Testis (tissue), 3 donors: Measurements from ENCODE around the gene TGM3. TPM values are rescaled to one million over a fixed set of nuclear protein-coding genes. Genes with fewer than 3 reads are reported as not detected.

Experiments
- DNase-seq: peaks from one replicate; pipeline ENCODE4 v3.0.0-alpha.2; 2019
- H3K27ac ChIP-seq, 2 donors: fragments of 200-600 bp; sonication (generic); one replicate each; pipeline ENCODE4 v1.5.1; 2019
- H3K27me3 ChIP-seq: fragments of 200-600 bp; sonication (generic); one replicate; pipeline ENCODE4 v1.5.1; 2019
- H3K36me3 ChIP-seq: fragments of 200-600 bp; sonication (generic); one replicate; pipeline ENCODE4 v1.5.1; 2017; ENCODE audit warnings: low read depth; ENCODE audit errors: missing control alignments
- H3K4me1 ChIP-seq: fragments of 200-600 bp; sonication (generic); one replicate; pipeline ENCODE4 v1.5.1; 2019
- H3K4me3 ChIP-seq, 2 donors: fragments of 200-600 bp; sonication (generic); one replicate each; pipeline ENCODE4 v1.5.1; 2017 to 2019
- H3K9me3 ChIP-seq: fragments of 200-600 bp; sonication (generic); one replicate; pipeline ENCODE4 v1.5.1; 2017
- CTCF ChIP-seq, 3 experiments: fragments of 450-650 bp in 2 of 3; fragments of 200-600 bp in 1 of 3; sonication (generic) in 1 of 3; IDR thresholded peaks; one replicate each; pipeline ENCODE4 v1.5.1; 2016 to 2019; ENCODE audit warnings: antibody characterized with exemption in 3 of 3, mild to moderate bottlenecking in 2 of 3, moderate library complexity in 1 of 3
- POLR2A ChIP-seq: fragments of 450-650 bp; IDR thresholded peaks from one replicate; pipeline ENCODE4 v1.6.1; 2017; ENCODE audit warnings: antibody characterized with exemption, mild to moderate bottlenecking, moderate library complexity
- WGBS, 2 donors: methylation state at CpG; one replicate each; pipeline ENCODE4 v1.1.5; 2018; 5-methylcytosine and 5-hydroxymethylcytosine counted together
- intact Hi-C: fragments of 100-400 bp; cut with DNase I; formaldehyde crosslinking; loops from one replicate; pipeline ENCODE4 v1.15.1; 2023; ENCODE audit warnings: low total_unique reads
- polyA plus RNA-seq: library from polyadenylated mRNA; stranded (reverse); fragments of 350-450 nt; fragmentation: Illumina TruSeq; extraction: RNeasy Lipid Tissue Mini Kit (QIAGEN cat#74804); gene quantifications from one replicate; pipeline ENCODE4 v1.2.3, GENCODE V29; 2014; ENCODE audit warnings: low read depth, low replicate concordance; ENCODE audit not compliant: insufficient read depth
- total RNA-seq, 2 donors: library from RNA; depleted of rRNA; stranded (reverse); fragments of >200 nt; gene quantifications; one replicate each; pipeline ENCODE4 v1.2.3, GENCODE V29; 2016

TGM3 gene
- total and polyA plus RNA-seq, 3 donors from 2014 or later: 2.6 to 4.9 (median 3.1) TPM

GRCh38 chr20:2273634-2274302 lies 22.0 kb upstream of the TGM3 start:
- TF ChIP-seq CTCF (IDR thresholded peaks at IDR 0.05) (no peak), POLR2A (no peak)
- H3K9me3 ChIP-seq: no peaks in the 10 kb centered on the region
- H3K27ac ChIP-seq: no peak overlapping the region
- WGBS, 2 donors: 88 to 96% methylated on average over 7 of the region's 7 CpGs
- intact Hi-C loops: no loop called here
- DNase-seq: no peak
- no peaks in the 10 kb centered on the region for H3K4me1 ChIP-seq
- no peaks in the 10 kb centered on the region for H3K27me3 ChIP-seq
- no peak overlapping the region for H3K4me3 ChIP-seq
- no peaks in the 10 kb centered on the region for H3K36me3 ChIP-seq

GRCh38 chr20:2276015-2276414 lies 19.8 kb upstream of the TGM3 start:
- Histone ChIP-seq H3K9me3 (no peaks in the 10 kb centered on the region), H3K4me3 (no peak overlapping the region), H3K36me3 (no peaks in the 10 kb centered on the region), H3K27ac (no peak overlapping the region), H3K27me3 (no peaks in the 10 kb centered on the region), H3K4me1 (no peaks in the 10 kb centered on the region)
- intact Hi-C loops: no loop called here
- no peak for DNase-seq
- 84 to 97% methylated on average over 1 of the region's 1 CpG for WGBS, 2 donors
- TF ChIP-seq CTCF (IDR thresholded peaks at IDR 0.05) (peak in 1 of 3 experiments; percentile 16), POLR2A (no peak)

GRCh38 chr20:2279253-2279779 lies 16.5 kb upstream of the TGM3 start:
- no peak for DNase-seq
- H3K4me1 ChIP-seq: no peaks in the 10 kb centered on the region
- no peak overlapping the region for H3K27ac ChIP-seq
- no peaks in the 10 kb centered on the region for H3K27me3 ChIP-seq
- H3K4me3 ChIP-seq: no peak overlapping the region
- intact Hi-C loops: no loop called here
- 53 to 62% methylated on average over 4 to 5 of the region's 5 CpGs for WGBS, 2 donors
- no peaks in the 10 kb centered on the region for H3K36me3 ChIP-seq
- H3K9me3 ChIP-seq: no peaks in the 10 kb centered on the region
- no peak for TF ChIP-seq POLR2A
- no peak for TF ChIP-seq CTCF (IDR thresholded peaks at IDR 0.05)

- 71 to 80% methylated on average over 6 of the region's 6 CpGs for WGBS, 2 donors
- TF ChIP-seq CTCF (IDR thresholded peaks at IDR 0.05) (no peak), POLR2A (no peak)
- intact Hi-C loops: no loop called here
- Histone ChIP-seq H3K4me1 (no peaks in the 10 kb centered on the region), H3K9me3 (no peaks in the 10 kb centered on the region), H3K36me3 (no peaks in the 10 kb centered on the region), H3K4me3 (no peak overlapping the region), H3K27ac (no peak overlapping the region), H3K27me3 (no peaks in the 10 kb centered on the region)
- DNase-seq: no peak
Observed at GRCh38 chr20:2280082-2280481, 15.7 kb upstream of the TGM3 start.

GRCh38 chr20:2281563-2281962 lies 14.2 kb upstream of the TGM3 start:
- DNase-seq: no peak
- H3K4me3 ChIP-seq: no peak overlapping the region
- no peaks in the 10 kb centered on the region for H3K27me3 ChIP-seq
- no peaks in the 10 kb centered on the region for H3K4me1 ChIP-seq
- TF ChIP-seq CTCF (IDR thresholded peaks at IDR 0.05) (no peak), POLR2A (no peak)
- WGBS, 2 donors: 92 to 93% methylated on average over 3 of the region's 3 CpGs
- no peak overlapping the region for H3K27ac ChIP-seq
- no peaks in the 10 kb centered on the region for H3K9me3 ChIP-seq
- H3K36me3 ChIP-seq: no peaks in the 10 kb centered on the region
- intact Hi-C loops: no loop called here
